HepG2 (cell line): ENCODE results near the gene DENND4C. TPM values are rescaled to one million over a fixed set of nuclear protein-coding genes. Genes with fewer than 3 reads are reported as not detected.

ENCODE experiments used
- ATAC-seq: fragments of 200-7000 bp; cut with Tn5 transposase; 3 replicates; pipeline ENCODE4 v1.9.1; 2020; ENCODE audit warnings: mild to moderate bottlenecking, moderate library complexity
- BruUV-seq: library from RNA; stranded (reverse); fragments of 400-500 nt; replicated peaks from 2 replicates; lab custom pipeline; 2021; lab: Mats Ljungman, UMichigan
- CTCF ChIA-PET: fragments of 300-600 bp; formaldehyde crosslinking; extraction: SDS; loops from one replicate; lab custom pipeline; 2021; ENCODE audit warnings: low total read pairs, inconsistent platforms, low intra/inter-chr PET ratio; lab: Yijun Ruan, JAX
- POLR2A ChIA-PET: fragments of 350-600 bp; sonication (Branson Sonifier 250); formaldehyde crosslinking; loops from one replicate; lab custom pipeline; 2020; ENCODE audit warnings: antibody characterized with exemption, inconsistent platforms; lab: Yijun Ruan, JAX
- DNase-seq: peaks from one replicate; pipeline ENCODE4 v3.0.0-alpha.2; 2015; ENCODE audit warnings: low spot score
- FAIRE-seq: peaks from 3 replicates; lab custom pipeline; 2011; peaks lifted over from hg19 to GRCh38; lab: Jason Lieb, UNC
- H2AFZ ChIP-seq: one replicate; pipeline ENCODE4 v1.6.1; 2011; ENCODE audit warnings: low read length, inconsistent platforms
- H3K27ac ChIP-seq: fragments of 300-600 bp; 3 replicates; pipeline ENCODE4 v1.8.0; 2011; ENCODE audit warnings: mixed run types, mild to moderate bottlenecking, mixed read lengths, low read length, inconsistent platforms; ENCODE audit not compliant: insufficient read depth; ENCODE audit errors: extremely low read length
- H3K27me3 ChIP-seq, 2 experiments: fragments of 200-600 bp in 1 of 2; 2 replicates in 1 of 2; 3 replicates in 1 of 2; pipeline versions ENCODE4 v1.6.0 to v1.8.0; 2011; ENCODE audit warnings: low read length in 2 of 2, mild to moderate bottlenecking in 2 of 2, moderate library complexity in 2 of 2, inconsistent platforms in 1 of 2; ENCODE audit not compliant: insufficient read depth in 2 of 2, control insufficient read depth in 1 of 2
- H3K36me3 ChIP-seq, 2 experiments: fragments of 200-600 bp in 1 of 2; replicated peaks in 1 of 2; 2 replicates in 1 of 2; 3 replicates in 1 of 2; pipeline versions ENCODE4 v1.5.1 to v1.8.0; 2011; ENCODE audit warnings: low read length in 2 of 2, inconsistent platforms in 1 of 2; ENCODE audit not compliant: insufficient read depth in 2 of 2, control insufficient read depth in 1 of 2
- H3K4me1 ChIP-seq: 2 replicates; pipeline ENCODE4 v1.5.1; 2012; ENCODE audit warnings: low read length, inconsistent platforms; ENCODE audit not compliant: insufficient read depth
- H3K4me2 ChIP-seq: 2 replicates; pipeline ENCODE4 v1.6.0; 2011; ENCODE audit warnings: low read depth, low read length, inconsistent platforms
- H3K4me3 ChIP-seq, 3 experiments: fragments of 200-600 bp in 1 of 3; sonication (generic), shearing (Covaris generic) in 1 of 3; replicated peaks in 1 of 3; 2 replicates each; pipeline ENCODE4 v1.5.1; 2011 to 2016; ENCODE audit warnings: low read length in 3 of 3, inconsistent platforms in 2 of 3, low read depth in 2 of 3, mild to moderate bottlenecking in 2 of 3, control low read depth in 1 of 3, mixed read lengths in 1 of 3; ENCODE audit not compliant: insufficient read depth in 1 of 3
- H3K79me2 ChIP-seq: one replicate; pipeline ENCODE4 v1.6.1; 2011; ENCODE audit warnings: low read length, inconsistent platforms; ENCODE audit not compliant: insufficient read depth
- H3K9ac ChIP-seq: 2 replicates; pipeline ENCODE4 v1.6.0; 2011; ENCODE audit warnings: mild to moderate bottlenecking, low read depth, low read length, inconsistent platforms; ENCODE audit not compliant: insufficient read depth
- H3K9me3 ChIP-seq: 2 replicates; pipeline ENCODE4 v1.5.1; 2012; ENCODE audit warnings: mild to moderate bottlenecking, low read length
- H4K20me1 ChIP-seq: 2 replicates; pipeline ENCODE4 v1.6.0; 2011; ENCODE audit warnings: inconsistent platforms, mild to moderate bottlenecking, low read length, moderate library complexity; ENCODE audit not compliant: insufficient read depth
- ARID4A ChIP-seq: sonication (generic); formaldehyde crosslinking; IDR thresholded peaks from 2 replicates; pipeline ENCODE4 v1.5.0; 2020; ENCODE audit warnings: mild to moderate bottlenecking, missing genetic modification reagents, borderline replicate concordance
- BRF2 ChIP-seq: sonication (generic); formaldehyde crosslinking; IDR thresholded peaks from 2 replicates; pipeline ENCODE4 v1.8.1; 2022; ENCODE audit warnings: mild to moderate bottlenecking, missing genetic modification reagents
- CCAR2 ChIP-seq: fragments of 200-400 bp; formaldehyde crosslinking; optimal IDR thresholded peaks from 2 replicates; pipeline ENCODE3; 2018; ENCODE audit warnings: low read depth, mild to moderate bottlenecking, low read length, moderate library complexity
- DRAP1 ChIP-seq: IDR thresholded peaks from 2 replicates; pipeline ENCODE4 v1.6.1; 2016; ENCODE audit warnings: missing genetic modification reagents, missing compliant biosample characterization
- HMGXB4 ChIP-seq, 2 experiments: sonication (generic) in 1 of 2; formaldehyde crosslinking in 1 of 2; IDR thresholded peaks; 2 replicates each; pipeline versions ENCODE4 v1.4.0 to v1.6.1; 2018 to 2020; ENCODE audit warnings: missing genetic modification reagents in 2 of 2, borderline replicate concordance in 1 of 2, low read depth in 1 of 2, mild to moderate bottlenecking in 1 of 2, missing biosample characterization in 1 of 2
- HOXA5 ChIP-seq: sonication (generic); formaldehyde crosslinking; IDR thresholded peaks from 2 replicates; pipeline ENCODE4 v1.4.0; 2020; ENCODE audit warnings: missing genetic modification reagents
- NFKB2 ChIP-seq: sonication (generic); formaldehyde crosslinking; IDR thresholded peaks from 2 replicates; pipeline ENCODE4 v1.4.0; 2020; ENCODE audit warnings: missing genetic modification reagents, borderline replicate concordance
- PLRG1 ChIP-seq: fragments of 450-650 bp; conservative IDR thresholded peaks from 2 replicates; pipeline ENCODE4 v1.6.1; 2016
- TERF1 ChIP-seq: sonication (generic); formaldehyde crosslinking; IDR thresholded peaks from 2 replicates; pipeline ENCODE4 v1.8.0; 2022; ENCODE audit warnings: mild to moderate bottlenecking, missing genetic modification reagents, moderate library complexity
- TOE1 ChIP-seq: sonication (generic); formaldehyde crosslinking; IDR thresholded peaks from 2 replicates; pipeline ENCODE4 v1.4.0; 2020; ENCODE audit warnings: mild to moderate bottlenecking, missing genetic modification reagents
- ZNF512 ChIP-seq: sonication (generic); formaldehyde crosslinking; IDR thresholded peaks from 2 replicates; pipeline ENCODE4 v1.4.0; 2020; ENCODE audit warnings: mild to moderate bottlenecking, missing genetic modification reagents
- ZNF639 ChIP-seq: conservative IDR thresholded peaks from 2 replicates; pipeline ENCODE4 v1.6.1; 2018; ENCODE audit warnings: missing genetic modification reagents
- WGBS: methylation state at CpG from one replicate; pipeline ENCODE4 v1.1.6; 2017; ENCODE audit warnings: low lambda C conversion rate; 5-methylcytosine and 5-hydroxymethylcytosine counted together
- in situ Hi-C: cut with HindIII; loops from 2 replicates; pipeline ENCODE4 v1.10.0; 2017; ENCODE audit warnings: low pct_unique_long_range_greater_than_20kb; ENCODE audit not compliant: extremely low pct_ligation_motif_present
- intact Hi-C: fragments of 100-400 bp; cut with micrococcal nuclease; formaldehyde crosslinking; loops from one replicate; pipeline ENCODE4 v1.10.0; 2022; ENCODE audit not compliant: unreplicated experiment
- polyA plus RNA-seq, 8 experiments: library from polyadenylated mRNA; depleted of rRNA in 3 of 8; stranded (reverse) in 7 of 8; unstranded in 1 of 8; fragments of >200 nt; fragmentation: Illumina TruSeq in 4 of 8; extraction: Trizol in 4 of 8; gene quantifications; 2 replicates each; pipeline versions ENCODE4 v1.2.1 to v1.2.3, GENCODE V29; 2011 to 2016; ENCODE audit warnings: low read depth in 4 of 8, missing spikeins in 1 of 8, mixed read lengths in 1 of 8; ENCODE audit not compliant: insufficient read depth in 1 of 8
- total RNA-seq, 5 experiments: library from RNA; depleted of rRNA; stranded (reverse); fragments of >200 nt; fragmentation: Illumina TruSeq; extraction: Trizol; gene quantifications; 2 replicates each; pipeline ENCODE4 v1.2.3, GENCODE V29; 2016; ENCODE audit warnings: low read depth in 1 of 5

DENND4C gene
- total and polyA plus RNA-seq, 2 of the 13 experiments (the other 11 are each of a cell fraction or from before 2014, with no cell fraction given), result 19.1 to 27.2 TPM

GRCh38 chr9:19405771-19406170, 175.3 kb downstream of the DENND4C start:
- Histone ChIP-seq H3K36me3 (no peaks in the 10 kb centered on the region), H3K9me3 (peaks cover 7% of the 10 kb centered on the region), H3K27ac (no peak overlapping the region), H3K4me1 (peaks cover 35% of the 10 kb centered on the region), H3K27me3 (no peaks in the 10 kb centered on the region; a peak in 2 of 5 replicates), H3K4me3 (no peak overlapping the region), H3K79me2 (no peaks in the 10 kb centered on the region), H4K20me1 (no peaks in the 10 kb centered on the region), H3K9ac (no peak overlapping the region), H2AFZ (no peak overlapping the region), H3K4me2 (no peak overlapping the region)
- ATAC-seq (no peak), DNase-seq (no peak), FAIRE-seq (no peak)
- CTCF ChIA-PET, result no interaction called here
- in situ Hi-C loops, result no loop called here
- intact Hi-C loops, result no loop called here
- WGBS, result 0% methylated on average over 1 of the region's 1 CpG
- POLR2A ChIA-PET, result no interaction called here
- no TSS peak for BruUV-seq
- no peak for TF ChIP-seq DRAP1 (CRISPR knock-in tag)
- no peak for TF ChIP-seq HOXA5 (CRISPR knock-in tag)
- no peak for TF ChIP-seq TERF1
- no peak for TF ChIP-seq BRF2 (CRISPR knock-in tag)
- TF ChIP-seq NFKB2 (CRISPR knock-in tag), result no peak
- TF ChIP-seq TOE1 (CRISPR knock-in tag), result no peak
- no peak for TF ChIP-seq ZNF639 (CRISPR knock-in tag)
- no peak for TF ChIP-seq CCAR2
- TF ChIP-seq PLRG1, result no peak
- no peak for TF ChIP-seq ARID4A (CRISPR knock-in tag)
- no peak for TF ChIP-seq ZNF512
- TF ChIP-seq HMGXB4 (CRISPR knock-in tag; IDR thresholded peaks at IDR 0.05; ENCODE audit: borderline replicate concordance in 1 of 2, low read depth in 1 of 2), result no peak
